ENCODE data around the gene CELA3A. TPM values are rescaled to one million over a fixed set of nuclear protein-coding genes. Genes with fewer than 3 reads are reported as not detected.
A peak's percentile ranks its signal among the peaks of the same experiment; 100 is the strongest.
"Not testable (repeated sequence)": the region's sequence is repeated elsewhere in the genome, so short reads cannot be mapped to it uniquely, and the experiment has no call there.

CELA3A gene
- total RNA-seq, 1 donor from 2014 or later: not detected

- DNase-seq: no peak
Measured at GRCh38 chr1:22018583-22019559, 17.4 kb downstream of the CELA3A start.

- no peak for DNase-seq
Measured at GRCh38 chr1:22021061-22021460, 19.6 kb downstream of the CELA3A start.

GRCh38 chr1:22024485-22025367 is 23.3 kb downstream of the CELA3A start:
- DNase-seq: peak; percentile 64

GRCh38 chr1:22025368-22026155 is 24.1 kb downstream of the CELA3A start:
- peak; percentile 75 for DNase-seq

- no peak for DNase-seq
Measured at GRCh38 chr1:22026924-22027289, 25.4 kb downstream of the CELA3A start.

- no peak for DNase-seq
Measured at GRCh38 chr1:22030057-22030456, 28.6 kb downstream of the CELA3A start.

GRCh38 chr1:22030473-22030872 is 29.0 kb downstream of the CELA3A start:
- DNase-seq: no peak

GRCh38 chr1:22031214-22031962 is 29.9 kb downstream of the CELA3A start:
- DNase-seq: no peak

- not testable (repeated sequence) for DNase-seq
Measured at GRCh38 chr1:22034834-22035233, 33.4 kb downstream of the CELA3A start.

- DNase-seq: no peak
Measured at GRCh38 chr1:22037520-22037919, 36.1 kb downstream of the CELA3A start.

- no peak for DNase-seq
Measured at GRCh38 chr1:22038036-22038435, 36.6 kb downstream of the CELA3A start.

GRCh38 chr1:22039594-22040285 is 38.3 kb downstream of the CELA3A start:
- DNase-seq: no peak

GRCh38 chr1:22040286-22040623 is 38.8 kb downstream of the CELA3A start:
- DNase-seq: no peak

GRCh38 chr1:22041505-22041904 is 40.0 kb downstream of the CELA3A start:
- DNase-seq: no peak

- DNase-seq: no peak
Measured at GRCh38 chr1:22043198-22043769, 41.8 kb downstream of the CELA3A start.

GRCh38 chr1:22044690-22045420 is 43.4 kb downstream of the CELA3A start:
- no peak for DNase-seq

GRCh38 chr1:22045604-22046228 is 44.3 kb downstream of the CELA3A start:
- no peak for DNase-seq

- no peak for DNase-seq
Measured at GRCh38 chr1:22048351-22049192, 47.1 kb downstream of the CELA3A start.

Measured in occipital lobe (tissue), 2 donors.